Measurements from ENCODE around the gene SEC14L3.

SEC14L3 gene

DNA sequence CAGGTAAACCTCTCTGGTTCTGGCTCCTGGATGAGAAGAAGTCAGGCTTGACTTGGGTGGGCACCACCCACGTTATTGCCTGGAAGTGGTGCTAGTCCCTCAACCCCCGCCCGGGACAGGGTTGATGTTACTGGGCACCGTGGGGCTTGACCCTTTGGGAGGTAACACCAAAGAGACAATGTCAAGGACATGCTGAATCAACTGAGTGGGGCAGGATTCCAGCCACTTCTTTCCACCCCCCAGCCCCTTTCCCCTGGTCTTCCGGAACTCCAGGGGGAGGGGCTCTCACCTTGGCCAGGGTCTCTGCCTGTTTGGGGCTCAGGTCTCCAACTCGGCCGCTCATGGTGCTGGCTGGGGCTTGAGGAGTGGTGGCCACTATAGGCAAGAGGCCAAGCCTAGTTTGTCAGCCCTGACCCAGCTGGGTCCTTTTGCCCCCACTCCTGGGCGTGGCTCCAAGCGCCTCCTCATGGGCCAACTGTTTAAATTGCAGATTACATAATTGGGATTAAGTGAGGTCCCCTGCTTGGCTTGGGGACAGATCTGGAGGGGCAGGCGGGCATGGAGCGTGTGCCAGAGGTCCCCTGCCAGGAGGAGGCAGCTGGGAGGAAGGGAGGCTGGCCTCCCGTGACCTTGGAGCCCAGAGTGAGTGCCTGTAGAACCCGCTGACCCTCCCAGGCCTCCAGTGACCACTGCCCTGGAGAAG is at the start of gene SEC14L3:
Gene SEC14L3, minus strand, starts transcription at position 402 of the 703 bp plus-strand sequence. Its CDS starts 59 bp downstream, at position 343.
- TF ChIP-seq ZNF70 (CRISPR knock-in tag; IDR thresholded peaks at IDR 0.05) (no peak), OSR1 (CRISPR knock-in tag; IDR thresholded peaks at IDR 0.05) (no peak), ZFP30 (CRISPR knock-in tag; IDR thresholded peaks at IDR 0.05) (no peak), TCF4 (CRISPR knock-in tag; IDR thresholded peaks at IDR 0.05; ENCODE audit: borderline replicate concordance) (no peak), ESRRG (CRISPR knock-in tag; IDR thresholded peaks at IDR 0.05) (no peak), CSDC2 (CRISPR knock-in tag; IDR thresholded peaks at IDR 0.05) (no peak), ISL1 (CRISPR knock-in tag; IDR thresholded peaks at IDR 0.05) (no peak)
- TF ChIP-seq, protein P1, sequence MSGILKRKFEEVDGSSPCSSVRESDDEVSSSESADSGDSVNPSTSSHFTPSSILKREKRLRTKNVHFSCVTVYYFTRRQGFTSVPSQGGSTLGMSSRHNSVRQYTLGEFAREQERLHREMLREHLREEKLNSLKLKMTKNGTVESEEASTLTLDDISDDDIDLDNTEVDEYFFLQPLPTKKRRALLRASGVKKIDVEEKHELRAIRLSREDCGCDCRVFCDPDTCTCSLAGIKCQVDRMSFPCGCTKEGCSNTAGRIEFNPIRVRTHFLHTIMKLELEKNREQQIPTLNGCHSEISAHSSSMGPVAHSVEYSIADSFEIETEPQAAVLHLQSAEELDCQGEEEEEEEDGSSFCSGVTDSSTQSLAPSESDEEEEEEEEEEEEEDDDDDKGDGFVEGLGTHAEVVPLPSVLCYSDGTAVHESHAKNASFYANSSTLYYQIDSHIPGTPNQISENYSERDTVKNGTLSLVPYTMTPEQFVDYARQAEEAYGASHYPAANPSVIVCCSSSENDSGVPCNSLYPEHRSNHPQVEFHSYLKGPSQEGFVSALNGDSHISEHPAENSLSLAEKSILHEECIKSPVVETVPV (CRISPR knock-in tag; IDR thresholded peaks at IDR 0.05), result no peak
- TF ChIP-seq, protein P2, sequence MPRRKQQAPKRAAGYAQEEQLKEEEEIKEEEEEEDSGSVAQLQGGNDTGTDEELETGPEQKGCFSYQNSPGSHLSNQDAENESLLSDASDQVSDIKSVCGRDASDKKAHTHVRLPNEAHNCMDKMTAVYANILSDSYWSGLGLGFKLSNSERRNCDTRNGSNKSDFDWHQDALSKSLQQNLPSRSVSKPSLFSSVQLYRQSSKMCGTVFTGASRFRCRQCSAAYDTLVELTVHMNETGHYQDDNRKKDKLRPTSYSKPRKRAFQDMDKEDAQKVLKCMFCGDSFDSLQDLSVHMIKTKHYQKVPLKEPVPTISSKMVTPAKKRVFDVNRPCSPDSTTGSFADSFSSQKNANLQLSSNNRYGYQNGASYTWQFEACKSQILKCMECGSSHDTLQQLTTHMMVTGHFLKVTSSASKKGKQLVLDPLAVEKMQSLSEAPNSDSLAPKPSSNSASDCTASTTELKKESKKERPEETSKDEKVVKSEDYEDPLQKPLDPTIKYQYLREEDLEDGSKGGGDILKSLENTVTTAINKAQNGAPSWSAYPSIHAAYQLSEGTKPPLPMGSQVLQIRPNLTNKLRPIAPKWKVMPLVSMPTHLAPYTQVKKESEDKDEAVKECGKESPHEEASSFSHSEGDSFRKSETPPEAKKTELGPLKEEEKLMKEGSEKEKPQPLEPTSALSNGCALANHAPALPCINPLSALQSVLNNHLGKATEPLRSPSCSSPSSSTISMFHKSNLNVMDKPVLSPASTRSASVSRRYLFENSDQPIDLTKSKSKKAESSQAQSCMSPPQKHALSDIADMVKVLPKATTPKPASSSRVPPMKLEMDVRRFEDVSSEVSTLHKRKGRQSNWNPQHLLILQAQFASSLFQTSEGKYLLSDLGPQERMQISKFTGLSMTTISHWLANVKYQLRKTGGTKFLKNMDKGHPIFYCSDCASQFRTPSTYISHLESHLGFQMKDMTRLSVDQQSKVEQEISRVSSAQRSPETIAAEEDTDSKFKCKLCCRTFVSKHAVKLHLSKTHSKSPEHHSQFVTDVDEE (CRISPR knock-in tag; IDR thresholded peaks at IDR 0.05), result no peak
- no peak for ATAC-seq

DNA sequence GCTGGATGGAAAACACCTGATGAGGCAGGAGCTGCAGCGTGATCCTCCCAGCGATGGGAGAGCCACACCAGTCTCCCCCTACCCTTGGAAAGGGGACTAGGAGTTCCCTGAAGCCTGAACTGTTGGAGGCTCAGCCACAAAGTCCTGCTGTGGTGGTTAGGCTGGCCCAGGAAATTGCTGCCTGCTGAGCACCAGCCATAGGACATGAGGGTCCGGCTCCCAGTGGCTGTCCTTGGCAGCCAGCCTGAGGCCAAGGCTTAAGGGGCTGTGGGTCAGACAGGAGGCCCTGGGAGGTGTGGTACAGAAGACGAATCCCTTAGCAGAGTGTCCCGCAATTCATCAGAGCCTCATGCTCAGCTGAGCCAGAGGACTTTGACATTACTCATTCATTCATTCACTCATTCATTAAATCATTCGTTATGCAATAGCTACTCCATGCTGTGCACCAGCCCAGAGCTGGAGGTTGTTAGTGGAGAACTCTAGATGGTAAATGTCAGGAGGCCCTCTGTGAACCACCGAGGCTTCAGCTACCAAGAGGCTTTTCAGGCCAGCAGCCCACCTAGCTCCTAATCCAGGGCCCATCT is 48.1 kb upstream of the SEC14L3 start:
- TF ChIP-seq CSDC2 (CRISPR knock-in tag; IDR thresholded peaks at IDR 0.05), result no peak
- no peak for TF ChIP-seq ZFP3 (CRISPR knock-in tag; IDR thresholded peaks at IDR 0.05)
- TF ChIP-seq GLIS3 (CRISPR knock-in tag; IDR thresholded peaks at IDR 0.05), result no peak
- TF ChIP-seq, protein P2 (CRISPR knock-in tag; IDR thresholded peaks at IDR 0.05), result no peak
- no peak for TF ChIP-seq TOX (CRISPR knock-in tag; IDR thresholded peaks at IDR 0.05; ENCODE audit: borderline replicate concordance)
- no peak for TF ChIP-seq ESRRG (CRISPR knock-in tag; IDR thresholded peaks at IDR 0.05)
- no peak for TF ChIP-seq ZNF8 (CRISPR knock-in tag; IDR thresholded peaks at IDR 0.05)
- TF ChIP-seq, protein P3, sequence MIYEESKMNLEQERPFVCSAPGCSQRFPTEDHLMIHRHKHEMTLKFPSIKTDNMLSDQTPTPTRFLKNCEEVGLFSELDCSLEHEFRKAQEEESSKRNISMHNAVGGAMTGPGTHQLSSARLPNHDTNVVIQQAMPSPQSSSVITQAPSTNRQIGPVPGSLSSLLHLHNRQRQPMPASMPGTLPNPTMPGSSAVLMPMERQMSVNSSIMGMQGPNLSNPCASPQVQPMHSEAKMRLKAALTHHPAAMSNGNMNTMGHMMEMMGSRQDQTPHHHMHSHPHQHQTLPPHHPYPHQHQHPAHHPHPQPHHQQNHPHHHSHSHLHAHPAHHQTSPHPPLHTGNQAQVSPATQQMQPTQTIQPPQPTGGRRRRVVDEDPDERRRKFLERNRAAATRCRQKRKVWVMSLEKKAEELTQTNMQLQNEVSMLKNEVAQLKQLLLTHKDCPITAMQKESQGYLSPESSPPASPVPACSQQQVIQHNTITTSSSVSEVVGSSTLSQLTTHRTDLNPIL (CRISPR knock-in tag; IDR thresholded peaks at IDR 0.05; ENCODE audit: low read depth), result no peak
- ATAC-seq, result no peak

- no peak for ATAC-seq
- no peak for TF ChIP-seq CSDC2 (CRISPR knock-in tag; IDR thresholded peaks at IDR 0.05)
- TF ChIP-seq ISL1 (CRISPR knock-in tag; IDR thresholded peaks at IDR 0.05), result no peak
- TF ChIP-seq ESRRG (CRISPR knock-in tag; IDR thresholded peaks at IDR 0.05), result no peak
- TF ChIP-seq ARNTL (CRISPR knock-in tag; IDR thresholded peaks at IDR 0.05; ENCODE audit: borderline replicate concordance, low read depth), result no peak
- TF ChIP-seq ZNF70 (CRISPR knock-in tag; IDR thresholded peaks at IDR 0.05), result no peak
- no peak for TF ChIP-seq ZC3H10 (CRISPR knock-in tag; IDR thresholded peaks at IDR 0.05)
- no peak for TF ChIP-seq ZNF565 (CRISPR knock-in tag; conservative IDR thresholded peaks at IDR 0.05; ENCODE audit: low read depth)
- TF ChIP-seq, protein P1 (CRISPR knock-in tag; IDR thresholded peaks at IDR 0.05), result no peak
- no peak for TF ChIP-seq RARB (CRISPR knock-in tag; IDR thresholded peaks at IDR 0.05)
- no peak for TF ChIP-seq ZNF8 (CRISPR knock-in tag; IDR thresholded peaks at IDR 0.05)
These were observed 44.9 kb upstream of the SEC14L3 start for GRCh38 chr22:30516731-30517130.

Measured in SK-N-SH treated with all-trans-retinoic acid at 6 μM for 48 hours (cell line).